ENCODE measurements around the gene RFT1.
A peak's percentile ranks its signal among the peaks of the same experiment; 100 is the strongest.
"Not testable (repeated sequence)": the region's sequence is repeated elsewhere in the genome, so short reads cannot be mapped to it uniquely, and the experiment has no call there.

Gene RFT1

GRCh38 chr3:53162672-53163443, 32.6 kb upstream of the RFT1 start:
- DNase-seq (ENCODE audit: low spot score) = no peak

- DNase-seq (ENCODE audit: low spot score) = no peak
Measured at GRCh38 chr3:53161820-53162671, 31.8 kb upstream of the RFT1 start.

DNA sequence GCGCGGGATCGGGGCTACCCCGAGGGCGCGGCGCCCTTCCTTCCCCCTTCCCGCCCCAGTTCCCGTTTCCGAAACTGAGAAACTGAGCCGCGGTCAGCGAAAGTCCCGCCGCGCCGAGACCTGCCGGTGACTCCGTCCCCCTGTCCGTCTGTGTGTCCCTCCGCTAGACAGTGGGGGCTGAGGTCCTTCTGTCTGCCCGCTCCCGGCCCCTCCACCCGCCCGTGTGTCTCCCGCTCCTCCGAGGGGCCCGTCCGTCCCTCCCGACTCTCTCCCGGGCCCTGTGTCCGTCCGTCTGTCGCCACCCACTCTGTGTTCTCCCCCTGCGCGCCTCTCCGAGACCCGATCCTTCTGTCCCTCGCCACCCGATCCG, 31.2 kb upstream of the RFT1 start:
- DNase-seq (ENCODE audit: low spot score) = no peak

DNA sequence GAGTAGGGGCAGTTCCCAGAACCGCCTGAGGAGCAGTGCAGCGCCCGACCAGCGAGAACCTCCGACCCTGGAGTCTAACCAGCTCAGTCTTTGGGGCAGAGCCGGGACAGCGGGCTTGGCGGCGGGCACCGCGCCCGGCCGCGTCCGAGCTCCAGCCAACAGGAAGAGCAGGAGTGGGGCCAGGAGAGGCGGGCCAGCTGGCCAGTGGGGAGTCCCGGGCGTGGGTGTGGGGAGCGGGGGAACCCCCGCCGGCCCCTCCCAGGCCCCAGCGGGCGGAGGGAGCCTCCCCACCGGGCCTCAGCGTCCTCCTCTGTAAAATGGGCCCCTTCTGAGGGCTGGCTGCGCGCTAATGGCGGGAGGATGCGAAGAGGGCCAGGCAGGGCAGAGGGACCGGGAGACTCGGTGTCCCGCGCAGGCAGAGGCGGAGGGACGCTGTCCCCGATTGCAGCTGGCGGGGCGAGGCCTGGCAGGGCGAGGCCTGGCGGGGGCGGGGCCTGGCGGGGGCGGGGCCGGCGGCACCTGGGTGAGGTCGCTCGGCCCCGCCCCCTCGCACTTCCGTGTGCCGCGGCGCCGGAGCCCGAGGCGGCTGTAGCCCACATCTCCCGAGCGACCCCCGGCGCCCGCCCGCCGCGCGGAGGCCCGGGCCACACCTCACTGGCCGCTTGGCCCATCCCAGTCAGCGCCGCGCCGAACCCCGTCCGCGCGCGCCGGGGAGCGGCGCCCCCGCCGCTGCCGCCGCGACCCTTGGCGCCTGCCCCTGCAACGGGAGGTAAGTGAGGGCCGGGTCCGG, 30.6 kb upstream of the RFT1 start, which contains the start of gene PRKCD:
Gene PRKCD, plus strand, starts transcription at position 550 of the 790 bp plus-strand sequence. CDS start 17,214 bp downstream, outside the sequence.
- peak; percentile 81 for DNase-seq (ENCODE audit: low spot score)

DNA sequence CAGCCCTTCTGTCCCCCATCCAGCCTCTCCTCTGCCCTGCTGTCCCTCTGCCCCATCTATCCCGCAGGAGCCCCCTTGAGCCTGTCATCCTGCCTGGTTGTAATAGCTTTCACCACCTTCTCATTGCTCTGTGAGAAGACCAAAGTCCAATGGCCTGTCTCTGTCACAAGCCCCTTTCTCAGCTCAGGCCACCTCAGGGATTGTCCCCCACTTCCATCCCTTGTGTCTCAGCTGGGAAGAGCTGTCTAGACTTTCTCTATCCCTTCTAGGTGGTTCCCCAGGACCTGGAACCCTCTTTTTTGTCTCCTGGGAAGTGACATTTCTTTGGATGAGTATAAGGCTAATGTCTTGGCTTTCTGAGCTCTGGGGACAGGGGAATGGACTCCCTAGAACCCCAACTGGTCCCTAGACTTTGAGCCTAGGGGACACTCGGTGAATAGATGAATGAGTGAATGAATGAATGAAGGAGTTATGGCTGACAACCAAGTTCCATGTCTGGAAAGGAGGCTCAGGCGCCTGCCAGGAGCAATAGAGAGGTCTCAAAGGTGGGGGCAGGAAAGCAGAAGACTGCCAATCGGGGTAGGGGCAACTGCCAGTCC, 29.9 kb upstream of the RFT1 start:
- DNase-seq (ENCODE audit: low spot score) = no peak

DNA sequence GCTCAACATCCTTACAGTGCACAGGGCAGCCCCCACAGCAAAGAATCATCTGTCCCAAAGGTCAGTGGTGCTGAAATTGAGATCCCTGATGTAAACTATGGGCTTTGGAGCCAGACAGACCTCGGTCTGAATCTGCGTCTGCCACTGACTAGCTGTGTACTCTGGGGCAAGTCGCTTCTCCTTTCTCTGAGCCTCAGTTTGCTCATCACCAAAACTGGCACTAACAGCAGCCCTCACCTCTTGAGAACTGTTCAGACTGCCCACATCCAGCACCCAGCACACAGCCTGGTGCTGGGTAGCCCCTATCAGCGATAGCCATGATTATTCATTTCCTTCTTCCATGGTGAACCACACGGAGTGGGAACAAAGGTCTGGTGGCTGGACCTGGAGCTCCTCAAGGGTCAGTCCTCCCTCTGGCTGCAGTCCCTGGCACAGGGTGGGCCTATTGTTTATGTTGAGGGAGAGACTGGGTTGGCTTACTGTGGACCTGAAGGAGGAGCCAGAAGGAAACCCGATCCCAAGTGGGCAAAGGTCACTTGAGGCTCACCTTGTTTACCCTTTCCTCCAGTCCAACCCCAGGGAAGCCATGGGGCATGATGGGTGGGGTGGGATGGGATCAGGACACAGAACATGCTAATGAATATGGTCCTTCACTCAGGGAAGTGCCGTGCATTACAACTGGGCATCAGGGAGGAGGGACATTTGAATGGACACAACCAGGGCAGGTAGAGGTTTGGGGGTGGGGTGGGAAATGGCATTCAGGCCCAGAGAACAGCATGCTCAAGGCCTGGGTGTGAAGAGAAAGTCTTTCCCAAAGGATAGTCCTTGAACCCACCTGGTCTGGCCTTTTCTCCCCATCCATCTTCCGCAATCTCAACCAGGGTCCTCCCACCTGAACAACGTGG, 29.2 kb upstream of the RFT1 start:
- peak; percentile 85 for DNase-seq (ENCODE audit: low spot score)

GRCh38 chr3:53158765-53159155, 28.5 kb upstream of the RFT1 start:
- no peak for DNase-seq (ENCODE audit: low spot score)

- DNase-seq (ENCODE audit: low spot score) = no peak
Measured at GRCh38 chr3:53157974-53158580, 27.8 kb upstream of the RFT1 start.

- peak; percentile 21 for DNase-seq (ENCODE audit: low spot score)
Measured at GRCh38 chr3:53156368-53156834, 26.2 kb upstream of the RFT1 start.

GRCh38 chr3:53155760-53156159, 25.5 kb upstream of the RFT1 start:
- DNase-seq (ENCODE audit: low spot score) = no peak

- DNase-seq (ENCODE audit: low spot score) = no peak
Measured at GRCh38 chr3:53154881-53155285, 24.6 kb upstream of the RFT1 start.

- no peak for DNase-seq (ENCODE audit: low spot score)
Measured at GRCh38 chr3:53153980-53154379, 23.7 kb upstream of the RFT1 start.

DNA sequence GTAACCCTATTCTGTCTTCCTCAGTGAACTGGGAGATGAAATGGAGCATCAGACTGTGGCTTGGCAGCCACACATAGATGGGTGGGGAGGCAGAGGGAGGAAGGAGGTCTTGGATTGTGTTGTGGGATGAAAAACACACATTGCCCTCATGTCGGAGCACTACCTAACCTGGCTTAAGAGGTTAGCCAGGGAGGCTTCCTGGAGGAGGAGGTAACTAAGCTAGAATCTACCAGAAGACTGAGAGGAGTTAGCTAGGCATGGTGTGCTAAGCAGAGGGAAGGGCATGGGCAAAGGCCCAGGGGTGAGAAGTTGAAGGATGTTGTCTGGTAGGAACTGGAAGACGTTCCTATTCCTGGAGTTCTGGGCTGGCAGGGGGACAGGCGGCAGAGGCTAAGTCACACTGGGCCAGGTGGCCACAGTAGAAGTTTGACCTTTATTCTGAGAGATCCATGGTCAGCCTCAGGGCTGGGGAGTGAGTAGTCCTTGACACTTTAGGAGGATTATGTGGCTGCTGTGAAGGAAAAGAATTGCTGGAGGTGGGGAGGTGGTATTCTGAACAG, 23.1 kb upstream of the RFT1 start:
- DNase-seq (ENCODE audit: low spot score) = no peak

DNA sequence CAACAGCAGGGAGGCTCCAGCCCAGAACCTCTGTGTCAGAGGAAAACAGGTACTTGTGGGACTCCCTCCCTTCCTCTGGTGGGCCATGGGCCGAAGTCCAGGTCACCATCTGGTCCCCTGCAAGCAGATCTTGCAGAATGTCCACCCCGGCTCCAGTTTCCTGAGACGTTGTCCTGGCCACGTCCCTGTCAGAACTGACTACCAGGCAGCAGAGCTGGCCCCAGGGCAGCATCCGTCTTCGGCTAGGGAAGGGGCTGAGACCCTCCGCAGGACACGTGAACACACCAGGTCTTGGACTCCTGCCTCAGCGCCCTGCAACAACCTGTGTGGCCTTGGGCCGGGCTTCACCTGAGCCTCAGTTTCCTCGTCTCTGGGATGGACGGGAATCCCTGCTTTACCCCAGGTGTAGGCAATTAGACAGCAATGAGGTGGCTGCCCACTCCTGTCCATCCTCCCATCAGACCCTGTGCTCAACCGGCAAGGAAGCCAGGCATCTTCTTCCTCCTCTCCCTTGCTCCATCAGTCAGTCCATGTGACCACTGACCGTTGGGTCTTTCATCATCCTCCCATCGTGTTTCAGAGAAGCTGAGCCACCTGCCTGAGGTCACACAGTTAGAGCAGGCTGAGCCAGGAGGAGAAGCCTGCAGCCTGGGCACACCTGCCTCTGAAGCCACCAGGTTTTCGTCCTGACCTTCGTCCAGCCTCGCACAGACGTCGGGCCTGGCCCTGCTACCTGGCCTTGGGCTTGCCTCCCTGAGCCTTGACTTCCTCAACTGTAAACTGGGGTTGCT, 21.8 kb upstream of the RFT1 start:
- no peak for DNase-seq (ENCODE audit: low spot score)

GRCh38 chr3:53151465-53151864, 21.2 kb upstream of the RFT1 start:
- DNase-seq (ENCODE audit: low spot score) = no peak

GRCh38 chr3:53151086-53151438, 20.8 kb upstream of the RFT1 start:
- DNase-seq (ENCODE audit: low spot score) = not testable (repeated sequence)

GRCh38 chr3:53150247-53151085, 20.2 kb upstream of the RFT1 start:
- DNase-seq (ENCODE audit: low spot score) = no peak

- DNase-seq (ENCODE audit: low spot score) = no peak
Measured at GRCh38 chr3:53149699-53150098, 19.5 kb upstream of the RFT1 start.

All from SW480 (cell line).